HepG2 (cell line): ENCODE measurements around the gene GPR85. TPM values are rescaled to one million over a fixed set of nuclear protein-coding genes. Genes with fewer than 3 reads are reported as not detected.

ENCODE experiments used
- ATAC-seq: fragments of 200-7000 bp; cut with Tn5 transposase; 3 replicates; pipeline ENCODE4 v1.9.1; 2020; ENCODE audit warnings: mild to moderate bottlenecking, moderate library complexity
- BruUV-seq: library from RNA; stranded (reverse); fragments of 400-500 nt; replicated peaks from 2 replicates; lab custom pipeline; 2021; lab: Mats Ljungman, UMichigan
- CTCF ChIA-PET: fragments of 300-600 bp; formaldehyde crosslinking; extraction: SDS; loops from one replicate; lab custom pipeline; 2021; ENCODE audit warnings: low total read pairs, inconsistent platforms, low intra/inter-chr PET ratio; lab: Yijun Ruan, JAX
- POLR2A ChIA-PET: fragments of 350-600 bp; sonication (Branson Sonifier 250); formaldehyde crosslinking; loops from one replicate; lab custom pipeline; 2020; ENCODE audit warnings: antibody characterized with exemption, inconsistent platforms; lab: Yijun Ruan, JAX
- DNase-seq: peaks from one replicate; pipeline ENCODE4 v3.0.0-alpha.2; 2015; ENCODE audit warnings: low spot score
- FAIRE-seq: peaks from 3 replicates; lab custom pipeline; 2011; peaks lifted over from hg19 to GRCh38; lab: Jason Lieb, UNC
- H2AFZ ChIP-seq: one replicate; pipeline ENCODE4 v1.6.1; 2011; ENCODE audit warnings: low read length, inconsistent platforms
- H3K27ac ChIP-seq: fragments of 300-600 bp; 3 replicates; pipeline ENCODE4 v1.8.0; 2011; ENCODE audit warnings: mixed run types, mild to moderate bottlenecking, mixed read lengths, low read length, inconsistent platforms; ENCODE audit not compliant: insufficient read depth; ENCODE audit errors: extremely low read length
- H3K27me3 ChIP-seq, 2 experiments: fragments of 200-600 bp in 1 of 2; 2 replicates in 1 of 2; 3 replicates in 1 of 2; pipeline versions ENCODE4 v1.6.0 to v1.8.0; 2011; ENCODE audit warnings: low read length in 2 of 2, mild to moderate bottlenecking in 2 of 2, moderate library complexity in 2 of 2, inconsistent platforms in 1 of 2; ENCODE audit not compliant: insufficient read depth in 2 of 2, control insufficient read depth in 1 of 2
- H3K36me3 ChIP-seq, 2 experiments: fragments of 200-600 bp in 1 of 2; replicated peaks in 1 of 2; 2 replicates in 1 of 2; 3 replicates in 1 of 2; pipeline versions ENCODE4 v1.5.1 to v1.8.0; 2011; ENCODE audit warnings: low read length in 2 of 2, inconsistent platforms in 1 of 2; ENCODE audit not compliant: insufficient read depth in 2 of 2, control insufficient read depth in 1 of 2
- H3K4me1 ChIP-seq: 2 replicates; pipeline ENCODE4 v1.5.1; 2012; ENCODE audit warnings: low read length, inconsistent platforms; ENCODE audit not compliant: insufficient read depth
- H3K4me2 ChIP-seq: 2 replicates; pipeline ENCODE4 v1.6.0; 2011; ENCODE audit warnings: low read depth, low read length, inconsistent platforms
- H3K4me3 ChIP-seq, 3 experiments: fragments of 200-600 bp in 1 of 3; sonication (generic), shearing (Covaris generic) in 1 of 3; replicated peaks in 1 of 3; 2 replicates each; pipeline ENCODE4 v1.5.1; 2011 to 2016; ENCODE audit warnings: low read length in 3 of 3, inconsistent platforms in 2 of 3, low read depth in 2 of 3, mild to moderate bottlenecking in 2 of 3, control low read depth in 1 of 3, mixed read lengths in 1 of 3; ENCODE audit not compliant: insufficient read depth in 1 of 3
- H3K79me2 ChIP-seq: one replicate; pipeline ENCODE4 v1.6.1; 2011; ENCODE audit warnings: low read length, inconsistent platforms; ENCODE audit not compliant: insufficient read depth
- H3K9ac ChIP-seq: 2 replicates; pipeline ENCODE4 v1.6.0; 2011; ENCODE audit warnings: mild to moderate bottlenecking, low read depth, low read length, inconsistent platforms; ENCODE audit not compliant: insufficient read depth
- H3K9me3 ChIP-seq: 2 replicates; pipeline ENCODE4 v1.5.1; 2012; ENCODE audit warnings: mild to moderate bottlenecking, low read length
- H4K20me1 ChIP-seq: 2 replicates; pipeline ENCODE4 v1.6.0; 2011; ENCODE audit warnings: inconsistent platforms, mild to moderate bottlenecking, low read length, moderate library complexity; ENCODE audit not compliant: insufficient read depth
- FOSL2 ChIP-seq: sonication (generic); formaldehyde crosslinking; IDR thresholded peaks from 2 replicates; pipeline ENCODE4 v1.4.0; 2020; ENCODE audit warnings: missing genetic modification reagents
- KLF15 ChIP-seq: sonication (generic); formaldehyde crosslinking; IDR thresholded peaks from 2 replicates; pipeline ENCODE4 v1.8.1; 2023; ENCODE audit warnings: borderline replicate concordance, mild to moderate bottlenecking, inconsistent platforms, missing genetic modification reagents, mixed read lengths
- ZFY ChIP-seq: sonication (generic); formaldehyde crosslinking; IDR thresholded peaks from 2 replicates; pipeline ENCODE4 v1.4.0; 2020; ENCODE audit warnings: missing genetic modification reagents
- ZKSCAN1 ChIP-seq: fragments of 150-350 bp; IDR thresholded peaks from 2 replicates; pipeline ENCODE4 v1.6.1; 2014; ENCODE audit warnings: low read length
- ZNF121 ChIP-seq: sonication (generic); formaldehyde crosslinking; IDR thresholded peaks from 2 replicates; pipeline ENCODE4 v1.5.0; 2020; ENCODE audit warnings: mild to moderate bottlenecking, missing genetic modification reagents
- ZNF512B ChIP-seq: sonication (generic); formaldehyde crosslinking; IDR thresholded peaks from 2 replicates; pipeline ENCODE4 v1.5.1; 2020; ENCODE audit warnings: missing genetic modification reagents, mild to moderate bottlenecking, borderline replicate concordance
- ZSCAN9 ChIP-seq: IDR thresholded peaks from 2 replicates; pipeline ENCODE4 v1.6.1; 2016; ENCODE audit warnings: borderline replicate concordance
- WGBS: methylation state at CpG from one replicate; pipeline ENCODE4 v1.1.6; 2017; ENCODE audit warnings: low lambda C conversion rate; 5-methylcytosine and 5-hydroxymethylcytosine counted together
- in situ Hi-C: cut with HindIII; loops from 2 replicates; pipeline ENCODE4 v1.10.0; 2017; ENCODE audit warnings: low pct_unique_long_range_greater_than_20kb; ENCODE audit not compliant: extremely low pct_ligation_motif_present
- intact Hi-C: fragments of 100-400 bp; cut with micrococcal nuclease; formaldehyde crosslinking; loops from one replicate; pipeline ENCODE4 v1.10.0; 2022; ENCODE audit not compliant: unreplicated experiment
- polyA plus RNA-seq, 8 experiments: library from polyadenylated mRNA; depleted of rRNA in 3 of 8; stranded (reverse) in 7 of 8; unstranded in 1 of 8; fragments of >200 nt; fragmentation: Illumina TruSeq in 4 of 8; extraction: Trizol in 4 of 8; gene quantifications; 2 replicates each; pipeline versions ENCODE4 v1.2.1 to v1.2.3, GENCODE V29; 2011 to 2016; ENCODE audit warnings: low read depth in 4 of 8, missing spikeins in 1 of 8, mixed read lengths in 1 of 8; ENCODE audit not compliant: insufficient read depth in 1 of 8
- total RNA-seq, 5 experiments: library from RNA; depleted of rRNA; stranded (reverse); fragments of >200 nt; fragmentation: Illumina TruSeq; extraction: Trizol; gene quantifications; 2 replicates each; pipeline ENCODE4 v1.2.3, GENCODE V29; 2016; ENCODE audit warnings: low read depth in 1 of 5

Gene GPR85
- total and polyA plus RNA-seq, 2 of the 13 experiments (the other 11 are each of a cell fraction or from before 2014, with no cell fraction given): not detected

DNA sequence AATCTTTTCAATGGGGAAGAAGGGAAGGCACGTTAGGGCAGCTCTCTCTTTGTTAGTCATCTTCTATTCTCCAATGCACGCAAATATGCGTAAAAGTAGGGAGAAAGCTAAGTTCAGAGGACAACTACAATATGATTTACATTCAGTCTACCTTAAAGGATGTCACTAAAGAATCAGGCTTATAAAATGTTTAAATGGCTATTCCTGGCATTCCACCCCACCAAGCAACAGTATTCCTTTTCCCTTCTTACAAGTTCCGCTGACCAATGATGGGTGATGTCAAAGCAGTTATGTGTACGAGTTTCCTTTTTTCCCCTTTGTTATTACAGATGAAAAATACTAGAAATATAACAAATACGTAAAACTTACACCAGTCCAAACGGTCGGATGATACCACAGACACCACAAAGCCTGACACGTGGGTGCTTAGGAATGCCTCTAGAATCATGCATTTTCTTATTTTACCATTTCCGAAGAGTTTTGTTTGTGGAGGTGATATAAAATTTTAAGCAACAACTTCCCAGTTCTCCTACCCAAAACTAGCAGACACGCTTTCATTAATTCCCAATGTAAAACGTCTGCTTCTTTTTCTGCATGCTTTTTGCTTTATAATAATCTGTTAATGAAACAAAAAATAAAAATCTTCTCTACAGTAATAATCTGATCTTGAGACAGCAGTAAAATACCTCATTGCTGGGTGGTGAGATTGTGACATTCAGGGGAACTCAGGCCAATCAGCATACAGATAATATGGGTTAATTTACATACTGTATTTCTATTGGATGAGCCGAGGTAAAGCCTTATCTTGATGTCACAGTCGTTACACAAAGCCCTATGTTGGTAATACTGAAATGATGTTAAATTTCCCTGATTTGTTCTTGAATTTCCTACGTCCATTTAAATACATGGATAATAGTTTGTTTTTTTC lies 708 bp upstream of the GPR85 start:
- H3K4me1 ChIP-seq: no peaks in the 10 kb centered on the region
- BruUV-seq: no TSS peak
- ATAC-seq: no peak
- CTCF ChIA-PET: no interaction called here
- in situ Hi-C loops: no loop called here
- intact Hi-C loops: no loop called here
- H2AFZ ChIP-seq: no peak overlapping the region
- no peak overlapping the region for H3K4me3 ChIP-seq
- POLR2A ChIA-PET: no interaction called here
- no peak overlapping the region for H3K27ac ChIP-seq
- H4K20me1 ChIP-seq: no peaks in the 10 kb centered on the region
- no peak overlapping the region for H3K9ac ChIP-seq
- no peaks in the 10 kb centered on the region for H3K36me3 ChIP-seq
- WGBS: 39% methylated on average over 15 of the region's 15 CpGs
- H3K9me3 ChIP-seq: no peaks in the 10 kb centered on the region
- peaks cover 1 to 15% of the 10 kb centered on the region in 2 experiments; a peak in 4 of 5 replicates for H3K27me3 ChIP-seq
- FAIRE-seq: no peak
- TF ChIP-seq ZFY (CRISPR knock-in tag) (no peak), ZKSCAN1 (no peak), FOSL2 (CRISPR knock-in tag) (no peak), ZNF512B (no peak), ZSCAN9 (CRISPR knock-in tag) (no peak), ZNF121 (no peak), KLF15 (CRISPR knock-in tag) (no peak)
- no peaks in the 10 kb centered on the region for H3K79me2 ChIP-seq
- H3K4me2 ChIP-seq: no peak overlapping the region
- peak; percentile 1 for DNase-seq
